ENCODE data around the gene BBOX1.

- TF ChIP-seq, protein P1, sequence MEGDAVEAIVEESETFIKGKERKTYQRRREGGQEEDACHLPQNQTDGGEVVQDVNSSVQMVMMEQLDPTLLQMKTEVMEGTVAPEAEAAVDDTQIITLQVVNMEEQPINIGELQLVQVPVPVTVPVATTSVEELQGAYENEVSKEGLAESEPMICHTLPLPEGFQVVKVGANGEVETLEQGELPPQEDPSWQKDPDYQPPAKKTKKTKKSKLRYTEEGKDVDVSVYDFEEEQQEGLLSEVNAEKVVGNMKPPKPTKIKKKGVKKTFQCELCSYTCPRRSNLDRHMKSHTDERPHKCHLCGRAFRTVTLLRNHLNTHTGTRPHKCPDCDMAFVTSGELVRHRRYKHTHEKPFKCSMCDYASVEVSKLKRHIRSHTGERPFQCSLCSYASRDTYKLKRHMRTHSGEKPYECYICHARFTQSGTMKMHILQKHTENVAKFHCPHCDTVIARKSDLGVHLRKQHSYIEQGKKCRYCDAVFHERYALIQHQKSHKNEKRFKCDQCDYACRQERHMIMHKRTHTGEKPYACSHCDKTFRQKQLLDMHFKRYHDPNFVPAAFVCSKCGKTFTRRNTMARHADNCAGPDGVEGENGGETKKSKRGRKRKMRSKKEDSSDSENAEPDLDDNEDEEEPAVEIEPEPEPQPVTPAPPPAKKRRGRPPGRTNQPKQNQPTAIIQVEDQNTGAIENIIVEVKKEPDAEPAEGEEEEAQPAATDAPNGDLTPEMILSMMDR (IDR thresholded peaks at IDR 0.05; ENCODE audit: low read depth, low read length, poor library complexity, severe bottlenecking) = no peak
- no peak for TF ChIP-seq EZH2phosphoT487 (IDR thresholded peaks at IDR 0.05; ENCODE audit: borderline replicate concordance, low read length)
These were observed 21.6 kb upstream of the BBOX1 start for GRCh38 chr11:27018902-27019529.
